Fibroblast of mammary gland (primary cell): Measurements from ENCODE around the gene ZSCAN1.
A peak's percentile ranks its signal among the peaks of the same experiment; 100 is the strongest.
"Not testable (repeated sequence)": the region's sequence is repeated elsewhere in the genome, so short reads cannot be mapped to it uniquely, and the experiment has no call there.

ENCODE experiments used
- DNase-seq: peaks from one replicate; pipeline ENCODE4 v3.0.0-alpha.2; 2010; ENCODE audit warnings: low read depth
- H3K4me3 ChIP-seq: 2 replicates; pipeline ENCODE4 v1.5.1; 2011; ENCODE audit warnings: low read depth, mild to moderate bottlenecking, low read length, moderate library complexity; ENCODE audit not compliant: control insufficient read depth
- TF ChIP-seq, protein P1 (sequence below): conservative IDR thresholded peaks from 2 replicates; pipeline ENCODE4 v1.5.1; 2011; ENCODE audit warnings: low read depth, low read length, inconsistent platforms; ENCODE audit not compliant: control insufficient read depth, insufficient read depth

The ZSCAN1 gene

DNA sequence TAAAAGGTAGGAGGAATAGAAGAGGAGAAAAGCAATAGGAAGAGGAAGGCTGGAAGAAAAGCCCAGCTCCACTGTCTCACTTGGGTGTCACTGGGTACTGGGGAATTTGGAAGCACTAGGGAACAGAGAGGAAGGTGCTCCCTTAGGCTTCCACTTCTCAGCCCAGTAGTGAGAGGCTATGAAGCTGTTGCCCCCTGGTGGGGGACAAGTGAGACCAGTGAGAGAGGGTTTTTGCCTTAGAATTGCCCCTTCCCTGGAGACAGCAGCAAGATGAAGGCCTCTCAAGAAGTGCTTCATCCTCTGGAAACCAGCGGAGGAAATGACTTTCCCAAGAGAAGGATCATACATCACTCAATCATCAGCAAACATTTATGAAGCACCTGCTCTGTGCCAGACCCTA lies 26.5 kb upstream of the ZSCAN1 start:
- TF ChIP-seq, protein P1, sequence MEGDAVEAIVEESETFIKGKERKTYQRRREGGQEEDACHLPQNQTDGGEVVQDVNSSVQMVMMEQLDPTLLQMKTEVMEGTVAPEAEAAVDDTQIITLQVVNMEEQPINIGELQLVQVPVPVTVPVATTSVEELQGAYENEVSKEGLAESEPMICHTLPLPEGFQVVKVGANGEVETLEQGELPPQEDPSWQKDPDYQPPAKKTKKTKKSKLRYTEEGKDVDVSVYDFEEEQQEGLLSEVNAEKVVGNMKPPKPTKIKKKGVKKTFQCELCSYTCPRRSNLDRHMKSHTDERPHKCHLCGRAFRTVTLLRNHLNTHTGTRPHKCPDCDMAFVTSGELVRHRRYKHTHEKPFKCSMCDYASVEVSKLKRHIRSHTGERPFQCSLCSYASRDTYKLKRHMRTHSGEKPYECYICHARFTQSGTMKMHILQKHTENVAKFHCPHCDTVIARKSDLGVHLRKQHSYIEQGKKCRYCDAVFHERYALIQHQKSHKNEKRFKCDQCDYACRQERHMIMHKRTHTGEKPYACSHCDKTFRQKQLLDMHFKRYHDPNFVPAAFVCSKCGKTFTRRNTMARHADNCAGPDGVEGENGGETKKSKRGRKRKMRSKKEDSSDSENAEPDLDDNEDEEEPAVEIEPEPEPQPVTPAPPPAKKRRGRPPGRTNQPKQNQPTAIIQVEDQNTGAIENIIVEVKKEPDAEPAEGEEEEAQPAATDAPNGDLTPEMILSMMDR = peak; percentile 5
- no peak for DNase-seq
- no peak overlapping the region for H3K4me3 ChIP-seq

DNA sequence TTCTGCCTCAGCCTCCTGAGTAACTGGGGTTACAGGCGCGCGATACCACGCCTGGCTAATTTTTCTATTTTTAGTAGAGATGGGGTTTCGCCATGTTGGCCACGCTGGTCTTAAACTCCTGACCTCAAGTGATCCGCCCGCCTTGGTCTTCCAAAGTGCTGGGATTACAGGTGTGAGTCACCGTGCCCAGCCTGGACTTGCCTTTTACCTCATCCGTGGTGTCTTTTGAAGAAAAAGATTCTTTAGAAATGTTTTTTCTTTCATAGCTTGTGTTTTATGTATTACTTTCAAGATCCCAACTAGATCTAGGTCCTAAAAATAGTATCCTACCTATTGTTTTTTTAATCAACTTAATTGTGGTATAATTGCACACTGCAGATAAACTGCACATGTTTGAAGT lies 24.9 kb upstream of the ZSCAN1 start:
- H3K4me3 ChIP-seq, DNase-seq: not testable (repeated sequence)

DNA sequence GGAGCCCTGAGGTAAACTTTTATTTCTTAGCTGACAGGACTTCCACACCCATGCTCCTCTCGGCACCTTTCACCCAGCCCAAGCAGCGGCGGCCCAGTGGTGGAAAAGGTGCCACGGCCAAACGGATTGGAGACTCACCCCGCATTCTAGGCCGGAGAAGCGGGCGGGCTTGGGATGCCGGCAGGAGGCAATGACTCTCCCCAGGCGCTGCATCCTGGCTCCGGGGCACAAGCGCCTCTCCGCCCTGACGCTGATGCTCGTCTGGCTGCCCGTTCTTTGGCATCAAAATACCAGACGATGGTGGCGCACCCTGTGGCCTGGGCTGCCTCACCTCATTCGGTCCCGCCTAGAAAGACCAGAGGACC lies 24.5 kb upstream of the ZSCAN1 start:
- DNase-seq = no peak
- peak overlapping the region; percentile 44 for H3K4me3 ChIP-seq

DNA sequence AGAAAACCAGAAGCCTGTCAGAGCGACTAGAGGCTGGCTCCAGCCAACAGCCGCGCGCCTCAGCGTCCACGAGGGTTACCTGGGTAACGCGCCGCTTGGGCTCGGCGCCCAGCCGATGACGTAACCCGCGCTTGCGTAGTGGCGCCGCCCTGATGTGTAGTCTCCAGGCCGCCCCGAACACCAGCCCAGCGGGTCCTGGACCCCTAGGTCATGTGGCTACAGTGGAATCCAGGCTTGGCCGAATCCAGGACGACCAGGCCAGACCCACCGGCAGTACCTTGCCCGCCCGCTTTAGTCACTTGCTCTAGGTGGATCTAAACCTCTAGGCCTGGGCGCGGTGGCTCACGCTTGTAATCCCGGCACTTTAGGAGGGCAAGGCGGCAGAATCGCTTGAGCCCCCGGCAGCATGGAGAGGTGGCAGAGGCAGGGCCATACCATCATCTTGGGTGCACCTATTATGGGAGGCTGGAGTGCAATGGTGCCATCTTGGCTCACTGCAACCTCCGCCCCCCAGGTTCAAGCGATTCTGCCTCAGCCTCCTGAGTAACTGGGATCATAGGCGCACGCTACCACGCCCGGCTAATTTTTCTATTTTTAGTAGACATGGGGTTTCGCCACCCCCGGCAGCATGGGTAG lies 24.0 kb upstream of the ZSCAN1 start:
- DNase-seq = peak; percentile 79
- H3K4me3 ChIP-seq = peak overlapping the region; percentile 44
- TF ChIP-seq, protein P1 = no peak

More for the DNA sequence above, 24.5 kb upstream of the ZSCAN1 start:
- TF ChIP-seq, protein P1 = no peak

DNA sequence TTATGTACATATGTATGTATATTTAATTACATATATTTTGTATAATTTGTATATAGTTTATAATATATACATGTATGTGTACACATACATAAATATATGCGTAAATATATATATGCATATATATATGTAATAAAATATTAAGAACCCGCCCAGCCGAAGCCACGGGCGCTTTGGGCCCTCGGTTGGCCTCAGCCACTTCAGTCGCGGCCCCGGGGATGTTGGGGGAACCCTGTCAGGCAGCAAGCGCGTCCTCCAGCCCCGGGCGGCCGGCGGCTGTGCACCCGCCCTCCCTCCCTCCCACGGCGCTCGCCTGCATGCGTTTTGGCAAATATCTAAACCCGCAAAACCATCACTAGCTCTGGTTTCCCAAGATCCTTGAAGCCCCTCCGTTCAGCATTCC lies 23.3 kb upstream of the ZSCAN1 start:
- no peak overlapping the region for H3K4me3 ChIP-seq
- TF ChIP-seq, protein P1 = no peak
- DNase-seq = no peak

DNA sequence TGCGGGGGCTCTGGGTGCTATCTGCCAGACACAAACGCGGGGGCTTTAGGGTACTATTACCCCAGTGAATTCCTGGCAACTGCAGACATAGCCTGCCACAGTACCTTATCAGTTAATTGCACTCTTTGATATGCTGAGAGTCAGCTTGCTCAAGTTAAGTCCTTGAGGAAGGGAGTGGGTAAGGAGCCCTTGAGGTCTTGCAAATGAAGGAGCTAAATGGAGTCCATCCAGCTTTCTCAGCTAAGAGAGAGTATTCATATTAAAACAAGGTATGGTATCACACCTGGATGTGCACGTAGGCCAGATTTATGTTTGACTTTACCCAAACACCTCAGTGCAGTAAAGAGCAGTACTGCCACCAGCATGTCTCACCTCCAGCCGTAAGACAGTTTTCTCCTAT lies 19.7 kb upstream of the ZSCAN1 start:
- TF ChIP-seq, protein P1 = no peak
- DNase-seq = no peak

DNA sequence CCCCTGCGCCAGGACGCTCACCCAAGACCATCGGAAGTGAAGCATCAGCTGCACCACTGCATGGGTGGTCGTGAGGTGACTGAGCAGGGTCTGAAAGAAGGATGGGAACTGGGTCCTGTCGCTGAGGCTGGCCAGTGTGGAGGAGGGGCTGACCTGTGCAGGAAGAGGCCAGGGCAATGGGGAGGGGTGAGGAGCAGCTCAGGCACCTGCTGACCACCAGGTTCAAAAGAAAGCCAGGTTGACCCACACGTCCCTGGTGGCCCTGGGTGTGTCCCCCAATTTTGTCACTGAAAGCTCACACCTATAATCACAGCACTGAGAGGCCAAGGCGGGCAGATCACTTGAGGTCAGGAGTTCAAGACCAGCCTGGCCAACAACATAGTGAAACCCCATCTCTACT lies 13.7 kb upstream of the ZSCAN1 start:
- DNase-seq = no peak
- H3K4me3 ChIP-seq = no peak overlapping the region
- TF ChIP-seq, protein P1 = no peak

More for the DNA sequence above, 19.7 kb upstream of the ZSCAN1 start:
- no peak overlapping the region for H3K4me3 ChIP-seq
